HepG2 (cell line): ENCODE data around the gene WARS2. TPM values are rescaled to one million over a fixed set of nuclear protein-coding genes. Genes with fewer than 3 reads are reported as not detected.

ENCODE experiments used
- ATAC-seq: fragments of 200-7000 bp; cut with Tn5 transposase; 3 replicates; pipeline ENCODE4 v1.9.1; 2020; ENCODE audit warnings: mild to moderate bottlenecking, moderate library complexity
- BruUV-seq: library from RNA; stranded (reverse); fragments of 400-500 nt; replicated peaks from 2 replicates; lab custom pipeline; 2021; lab: Mats Ljungman, UMichigan
- CTCF ChIA-PET: fragments of 300-600 bp; formaldehyde crosslinking; extraction: SDS; loops from one replicate; lab custom pipeline; 2021; ENCODE audit warnings: low total read pairs, inconsistent platforms, low intra/inter-chr PET ratio; lab: Yijun Ruan, JAX
- POLR2A ChIA-PET: fragments of 350-600 bp; sonication (Branson Sonifier 250); formaldehyde crosslinking; loops from one replicate; lab custom pipeline; 2020; ENCODE audit warnings: antibody characterized with exemption, inconsistent platforms; lab: Yijun Ruan, JAX
- DNase-seq: peaks from one replicate; pipeline ENCODE4 v3.0.0-alpha.2; 2015; ENCODE audit warnings: low spot score
- FAIRE-seq: peaks from 3 replicates; lab custom pipeline; 2011; peaks lifted over from hg19 to GRCh38; lab: Jason Lieb, UNC
- H2AFZ ChIP-seq: one replicate; pipeline ENCODE4 v1.6.1; 2011; ENCODE audit warnings: low read length, inconsistent platforms
- H3K27ac ChIP-seq: fragments of 300-600 bp; 3 replicates; pipeline ENCODE4 v1.8.0; 2011; ENCODE audit warnings: mixed run types, mild to moderate bottlenecking, mixed read lengths, low read length, inconsistent platforms; ENCODE audit not compliant: insufficient read depth; ENCODE audit errors: extremely low read length
- H3K27me3 ChIP-seq, 2 experiments: fragments of 200-600 bp in 1 of 2; 2 replicates in 1 of 2; 3 replicates in 1 of 2; pipeline versions ENCODE4 v1.6.0 to v1.8.0; 2011; ENCODE audit warnings: low read length in 2 of 2, mild to moderate bottlenecking in 2 of 2, moderate library complexity in 2 of 2, inconsistent platforms in 1 of 2; ENCODE audit not compliant: insufficient read depth in 2 of 2, control insufficient read depth in 1 of 2
- H3K36me3 ChIP-seq, 2 experiments: fragments of 200-600 bp in 1 of 2; replicated peaks in 1 of 2; 2 replicates in 1 of 2; 3 replicates in 1 of 2; pipeline versions ENCODE4 v1.5.1 to v1.8.0; 2011; ENCODE audit warnings: low read length in 2 of 2, inconsistent platforms in 1 of 2; ENCODE audit not compliant: insufficient read depth in 2 of 2, control insufficient read depth in 1 of 2
- H3K4me1 ChIP-seq: 2 replicates; pipeline ENCODE4 v1.5.1; 2012; ENCODE audit warnings: low read length, inconsistent platforms; ENCODE audit not compliant: insufficient read depth
- H3K4me2 ChIP-seq: 2 replicates; pipeline ENCODE4 v1.6.0; 2011; ENCODE audit warnings: low read depth, low read length, inconsistent platforms
- H3K4me3 ChIP-seq, 3 experiments: fragments of 200-600 bp in 1 of 3; sonication (generic), shearing (Covaris generic) in 1 of 3; replicated peaks in 1 of 3; 2 replicates each; pipeline ENCODE4 v1.5.1; 2011 to 2016; ENCODE audit warnings: low read length in 3 of 3, inconsistent platforms in 2 of 3, low read depth in 2 of 3, mild to moderate bottlenecking in 2 of 3, control low read depth in 1 of 3, mixed read lengths in 1 of 3; ENCODE audit not compliant: insufficient read depth in 1 of 3
- H3K79me2 ChIP-seq: one replicate; pipeline ENCODE4 v1.6.1; 2011; ENCODE audit warnings: low read length, inconsistent platforms; ENCODE audit not compliant: insufficient read depth
- H3K9ac ChIP-seq: 2 replicates; pipeline ENCODE4 v1.6.0; 2011; ENCODE audit warnings: mild to moderate bottlenecking, low read depth, low read length, inconsistent platforms; ENCODE audit not compliant: insufficient read depth
- H3K9me3 ChIP-seq: 2 replicates; pipeline ENCODE4 v1.5.1; 2012; ENCODE audit warnings: mild to moderate bottlenecking, low read length
- H4K20me1 ChIP-seq: 2 replicates; pipeline ENCODE4 v1.6.0; 2011; ENCODE audit warnings: inconsistent platforms, mild to moderate bottlenecking, low read length, moderate library complexity; ENCODE audit not compliant: insufficient read depth
- CHD4 ChIP-seq: fragments of 200-600 bp; sonication (generic); IDR thresholded peaks from 2 replicates; pipeline ENCODE4 v1.7.0; 2017; ENCODE audit warnings: mild to moderate bottlenecking, low read length, borderline replicate concordance
- GABPA ChIP-seq, 2 experiments: IDR thresholded peaks; 2 replicates each; pipeline ENCODE4 v1.6.1; 2011 to 2016; ENCODE audit warnings: low read depth in 2 of 2, low read length in 1 of 2, missing biosample characterization in 1 of 2, missing genetic modification characterization in 1 of 2
- GATA4 ChIP-seq: sonication (generic); IDR thresholded peaks from 2 replicates; pipeline ENCODE4 v1.6.1; 2016; ENCODE audit warnings: antibody characterized with exemption, low read depth, borderline replicate concordance
- GATAD2A ChIP-seq: IDR thresholded peaks from 2 replicates; pipeline ENCODE4 v1.6.1; 2016
- JDP2 ChIP-seq: sonication (generic); formaldehyde crosslinking; IDR thresholded peaks from 2 replicates; pipeline ENCODE4 v1.8.1; 2022; ENCODE audit warnings: missing genetic modification reagents, borderline replicate concordance
- JUND ChIP-seq: sonication (generic); formaldehyde crosslinking; IDR thresholded peaks from 2 replicates; pipeline ENCODE4 v1.8.0; 2022; ENCODE audit warnings: mild to moderate bottlenecking, missing genetic modification reagents
- TRIM22 ChIP-seq: fragments of 450-650 bp; IDR thresholded peaks from 2 replicates; pipeline ENCODE4 v1.6.1; 2017
- ZNF263 ChIP-seq: sonication (generic); formaldehyde crosslinking; IDR thresholded peaks from 2 replicates; pipeline ENCODE4 v1.4.0; 2020; ENCODE audit warnings: missing genetic modification reagents
- ZNF780A ChIP-seq: sonication (generic); formaldehyde crosslinking; IDR thresholded peaks from 2 replicates; pipeline ENCODE4 v1.8.0; 2022; ENCODE audit warnings: mild to moderate bottlenecking, missing genetic modification reagents, moderate library complexity
- WGBS: methylation state at CpG from one replicate; pipeline ENCODE4 v1.1.6; 2017; ENCODE audit warnings: low lambda C conversion rate; 5-methylcytosine and 5-hydroxymethylcytosine counted together
- in situ Hi-C: cut with HindIII; loops from 2 replicates; pipeline ENCODE4 v1.10.0; 2017; ENCODE audit warnings: low pct_unique_long_range_greater_than_20kb; ENCODE audit not compliant: extremely low pct_ligation_motif_present
- intact Hi-C: fragments of 100-400 bp; cut with micrococcal nuclease; formaldehyde crosslinking; loops from one replicate; pipeline ENCODE4 v1.10.0; 2022; ENCODE audit not compliant: unreplicated experiment
- polyA plus RNA-seq, 8 experiments: library from polyadenylated mRNA; depleted of rRNA in 3 of 8; stranded (reverse) in 7 of 8; unstranded in 1 of 8; fragments of >200 nt; fragmentation: Illumina TruSeq in 4 of 8; extraction: Trizol in 4 of 8; gene quantifications; 2 replicates each; pipeline versions ENCODE4 v1.2.1 to v1.2.3, GENCODE V29; 2011 to 2016; ENCODE audit warnings: low read depth in 4 of 8, missing spikeins in 1 of 8, mixed read lengths in 1 of 8; ENCODE audit not compliant: insufficient read depth in 1 of 8
- total RNA-seq, 5 experiments: library from RNA; depleted of rRNA; stranded (reverse); fragments of >200 nt; fragmentation: Illumina TruSeq; extraction: Trizol; gene quantifications; 2 replicates each; pipeline ENCODE4 v1.2.3, GENCODE V29; 2016; ENCODE audit warnings: low read depth in 1 of 5
- TF ChIP-seq, protein P1 (sequence below): sonication (generic); formaldehyde crosslinking; IDR thresholded peaks from 2 replicates; pipeline ENCODE4 v1.4.0; 2020; ENCODE audit warnings: missing genetic modification reagents, mild to moderate bottlenecking, borderline replicate concordance
- TF ChIP-seq, protein P2 (sequence below): sonication (generic); formaldehyde crosslinking; IDR thresholded peaks from 2 replicates; pipeline ENCODE4 v1.5.0; 2020; ENCODE audit warnings: mild to moderate bottlenecking, missing genetic modification reagents
- TF ChIP-seq, protein P3 (sequence below): sonication (generic); formaldehyde crosslinking; IDR thresholded peaks from 2 replicates; pipeline ENCODE4 v1.8.1; 2022; ENCODE audit warnings: low read depth, mild to moderate bottlenecking, missing genetic modification reagents

The WARS2 gene
- total and polyA plus RNA-seq, 2 of the 13 experiments (the other 11 are each of a cell fraction or from before 2014, with no cell fraction given), result 12.4 to 18.8 TPM

- no peak for TF ChIP-seq GATA4
- TF ChIP-seq GABPA (IDR thresholded peaks at IDR 0.05; ENCODE audit: low read depth, low read length), result no peak
- no peak for TF ChIP-seq GABPA (CRISPR knock-in tag; IDR thresholded peaks at IDR 0.05; ENCODE audit: low read depth)
- no peak for TF ChIP-seq CHD4
- TF ChIP-seq JDP2 (CRISPR knock-in tag), result no peak
- TF ChIP-seq, protein P1, sequence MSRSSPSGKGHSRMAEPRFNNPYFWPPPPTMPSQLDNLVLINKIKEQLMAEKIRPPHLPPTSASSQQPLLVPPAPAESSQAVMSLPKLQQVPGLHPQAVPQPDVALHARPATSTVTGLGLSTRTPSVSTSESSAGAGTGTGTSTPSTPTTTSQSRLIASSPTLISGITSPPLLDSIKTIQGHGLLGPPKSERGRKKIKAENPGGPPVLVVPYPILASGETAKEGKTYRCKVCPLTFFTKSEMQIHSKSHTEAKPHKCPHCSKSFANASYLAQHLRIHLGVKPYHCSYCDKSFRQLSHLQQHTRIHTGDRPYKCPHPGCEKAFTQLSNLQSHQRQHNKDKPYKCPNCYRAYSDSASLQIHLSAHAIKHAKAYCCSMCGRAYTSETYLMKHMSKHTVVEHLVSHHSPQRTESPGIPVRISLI (CRISPR knock-in tag), result no peak
- H3K79me2 ChIP-seq, result no peaks in the 10 kb centered on the region
- no peaks in the 10 kb centered on the region for H3K9me3 ChIP-seq
- H2AFZ ChIP-seq, result no peak overlapping the region
- DNase-seq (no peak), ATAC-seq (no peak), FAIRE-seq (no peak)
- H3K9ac ChIP-seq, result no peak overlapping the region
- peaks cover 0 to 3% of the 10 kb centered on the region in 2 experiments; a peak in 1 of 5 replicates for H3K36me3 ChIP-seq
- no peak overlapping the region for H3K4me3 ChIP-seq
- ChIA-PET CTCF (no interaction called here), POLR2A (no interaction called here)
- in situ Hi-C loops, result no loop called here
- H3K4me2 ChIP-seq, result no peak overlapping the region
- H3K27me3 ChIP-seq, result no peaks in the 10 kb centered on the region
- no peak overlapping the region for H3K27ac ChIP-seq
- BruUV-seq, result no TSS peak
- intact Hi-C loops, result no loop called here
- no peaks in the 10 kb centered on the region for H3K4me1 ChIP-seq
- H4K20me1 ChIP-seq, result no peaks in the 10 kb centered on the region
These were observed 106.1 kb downstream of the WARS2 start for GRCh38 chr1:119034359-119034758.

GRCh38 chr1:119032986-119033385 lies 107.5 kb downstream of the WARS2 start:
- Histone ChIP-seq H4K20me1 (no peaks in the 10 kb centered on the region), H3K36me3 (peaks cover 0 to 3% of the 10 kb centered on the region in 2 experiments; a peak in 1 of 5 replicates), H2AFZ (no peak overlapping the region), H3K9ac (no peak overlapping the region), H3K79me2 (no peaks in the 10 kb centered on the region), H3K4me1 (no peaks in the 10 kb centered on the region), H3K27ac (no peak overlapping the region), H3K4me3 (no peak overlapping the region), H3K4me2 (no peak overlapping the region), H3K27me3 (no peaks in the 10 kb centered on the region), H3K9me3 (no peaks in the 10 kb centered on the region)
- intact Hi-C loops (no loop called here), in situ Hi-C loops (no loop called here)
- ATAC-seq (no peak), FAIRE-seq (no peak), DNase-seq (no peak)
- ChIA-PET CTCF (no interaction called here), POLR2A (no interaction called here)
- BruUV-seq, result no TSS peak
- WGBS, result 97% methylated on average over 22 of the region's 22 CpGs
- TF ChIP-seq JUND (no peak), ZNF263 (CRISPR knock-in tag) (no peak), TRIM22 (no peak), GATAD2A (CRISPR knock-in tag) (no peak), ZNF780A (CRISPR knock-in tag) (no peak)
- TF ChIP-seq, protein P2, sequence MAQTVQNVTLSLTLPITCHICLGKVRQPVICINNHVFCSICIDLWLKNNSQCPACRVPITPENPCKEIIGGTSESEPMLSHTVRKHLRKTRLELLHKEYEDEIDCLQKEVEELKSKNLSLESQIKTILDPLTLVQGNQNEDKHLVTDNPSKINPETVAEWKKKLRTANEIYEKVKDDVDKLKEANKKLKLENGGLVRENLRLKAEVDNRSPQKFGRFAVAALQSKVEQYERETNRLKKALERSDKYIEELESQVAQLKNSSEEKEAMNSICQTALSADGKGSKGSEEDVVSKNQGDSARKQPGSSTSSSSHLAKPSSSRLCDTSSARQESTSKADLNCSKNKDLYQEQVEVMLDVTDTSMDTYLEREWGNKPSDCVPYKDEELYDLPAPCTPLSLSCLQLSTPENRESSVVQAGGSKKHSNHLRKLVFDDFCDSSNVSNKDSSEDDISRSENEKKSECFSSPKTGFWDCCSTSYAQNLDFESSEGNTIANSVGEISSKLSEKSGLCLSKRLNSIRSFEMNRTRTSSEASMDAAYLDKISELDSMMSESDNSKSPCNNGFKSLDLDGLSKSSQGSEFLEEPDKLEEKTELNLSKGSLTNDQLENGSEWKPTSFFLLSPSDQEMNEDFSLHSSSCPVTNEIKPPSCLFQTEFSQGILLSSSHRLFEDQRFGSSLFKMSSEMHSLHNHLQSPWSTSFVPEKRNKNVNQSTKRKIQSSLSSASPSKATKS (CRISPR knock-in tag), result no peak
- TF ChIP-seq, protein P3, sequence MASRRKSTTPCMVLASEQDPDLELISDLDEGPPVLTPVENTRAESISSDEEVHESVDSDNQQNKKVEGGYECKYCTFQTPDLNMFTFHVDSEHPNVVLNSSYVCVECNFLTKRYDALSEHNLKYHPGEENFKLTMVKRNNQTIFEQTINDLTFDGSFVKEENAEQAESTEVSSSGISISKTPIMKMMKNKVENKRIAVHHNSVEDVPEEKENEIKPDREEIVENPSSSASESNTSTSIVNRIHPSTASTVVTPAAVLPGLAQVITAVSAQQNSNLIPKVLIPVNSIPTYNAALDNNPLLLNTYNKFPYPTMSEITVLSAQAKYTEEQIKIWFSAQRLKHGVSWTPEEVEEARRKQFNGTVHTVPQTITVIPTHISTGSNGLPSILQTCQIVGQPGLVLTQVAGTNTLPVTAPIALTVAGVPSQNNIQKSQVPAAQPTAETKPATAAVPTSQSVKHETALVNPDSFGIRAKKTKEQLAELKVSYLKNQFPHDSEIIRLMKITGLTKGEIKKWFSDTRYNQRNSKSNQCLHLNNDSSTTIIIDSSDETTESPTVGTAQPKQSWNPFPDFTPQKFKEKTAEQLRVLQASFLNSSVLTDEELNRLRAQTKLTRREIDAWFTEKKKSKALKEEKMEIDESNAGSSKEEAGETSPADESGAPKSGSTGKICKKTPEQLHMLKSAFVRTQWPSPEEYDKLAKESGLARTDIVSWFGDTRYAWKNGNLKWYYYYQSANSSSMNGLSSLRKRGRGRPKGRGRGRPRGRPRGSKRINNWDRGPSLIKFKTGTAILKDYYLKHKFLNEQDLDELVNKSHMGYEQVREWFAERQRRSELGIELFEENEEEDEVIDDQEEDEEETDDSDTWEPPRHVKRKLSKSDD (CRISPR knock-in tag), result no peak
